Middle frontal gyrus (tissue), 1 donor: ENCODE data around the gene SEC61B.
A peak's percentile ranks its signal among the peaks of the same experiment; 100 is the strongest.
"Not testable (repeated sequence)": the region's sequence is repeated elsewhere in the genome, so short reads cannot be mapped to it uniquely, and the experiment has no call there.

Source experiments
- DNase-seq: peaks from one replicate; pipeline ENCODE4 v3.0.0-alpha.2; 2015; ENCODE audit warnings: low spot score; ENCODE audit errors: extremely low spot score

The SEC61B gene

DNA sequence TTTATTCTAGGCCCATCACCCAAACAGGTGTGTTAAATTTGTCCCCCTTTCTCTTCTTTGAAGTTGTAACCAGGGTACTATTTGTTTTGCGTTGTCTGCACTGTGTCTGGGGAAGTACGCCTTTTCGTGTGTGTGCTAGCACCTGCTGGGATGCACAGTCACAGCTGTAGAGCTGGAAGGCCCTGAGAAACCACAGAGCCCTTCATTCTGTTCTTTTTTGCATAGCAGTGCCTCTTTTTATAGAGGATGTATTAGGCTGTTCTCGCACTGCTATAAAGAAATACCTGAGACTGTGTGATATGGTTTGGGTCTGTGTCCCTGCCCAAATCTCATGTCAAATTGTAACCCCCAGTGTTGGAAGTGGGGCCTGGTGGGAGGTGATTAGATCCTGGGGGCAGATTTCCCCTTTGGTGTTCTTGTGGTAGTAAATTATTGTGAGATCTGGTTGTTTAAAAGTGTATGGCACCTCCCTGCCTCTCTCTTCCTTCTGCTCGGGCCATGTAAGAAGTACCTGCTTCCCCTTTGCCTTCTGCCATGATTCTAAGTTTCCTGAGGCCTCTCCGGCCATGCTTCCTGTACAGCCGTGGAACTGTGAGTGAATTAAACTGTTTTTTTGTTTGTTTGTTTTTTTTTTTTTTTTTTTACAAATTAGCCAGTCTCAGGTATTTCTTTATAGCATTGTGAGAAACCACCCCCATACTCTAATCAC lies 14.0 kb downstream of the SEC61B start:
- DNase-seq = no peak

DNA sequence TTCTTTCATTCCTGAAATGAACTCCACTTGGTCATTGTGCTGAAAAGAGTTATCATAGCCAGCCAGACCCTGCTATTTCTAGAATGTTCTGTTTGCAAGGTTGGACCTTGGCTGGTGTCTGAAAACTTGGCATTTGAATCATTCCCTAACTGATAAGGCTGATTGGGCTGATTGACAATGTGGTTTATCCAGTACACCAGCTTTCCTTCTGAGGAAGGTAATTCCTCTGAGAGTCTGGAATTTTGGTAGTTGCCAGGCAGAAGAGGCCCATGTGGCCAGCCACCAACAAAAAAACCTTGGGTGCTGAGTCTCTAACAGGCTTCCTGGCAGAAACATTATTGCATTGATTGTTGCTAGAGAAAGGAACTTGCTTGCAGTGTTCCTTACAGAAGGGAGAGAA lies 15.3 kb downstream of the SEC61B start:
- no peak for DNase-seq

DNA sequence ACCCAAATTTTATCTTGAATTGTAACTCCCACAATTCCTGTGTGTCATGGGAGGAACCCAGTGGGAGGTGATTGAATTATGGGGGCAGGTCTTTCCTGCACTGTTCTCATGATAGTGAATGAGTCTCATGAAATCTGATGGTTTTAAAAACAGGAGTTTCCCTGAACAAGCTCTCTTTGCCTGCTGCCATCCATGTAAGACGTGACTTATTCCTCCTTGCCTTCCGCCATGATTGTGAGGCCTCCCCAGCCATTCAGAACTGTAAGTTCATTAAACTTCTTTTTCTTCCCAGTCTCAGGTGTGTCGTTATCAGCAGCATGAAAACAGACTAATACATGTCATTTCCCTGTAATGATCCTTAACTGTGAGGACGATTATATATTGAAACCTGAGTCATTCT lies 15.8 kb downstream of the SEC61B start:
- DNase-seq = not testable (repeated sequence)

DNA sequence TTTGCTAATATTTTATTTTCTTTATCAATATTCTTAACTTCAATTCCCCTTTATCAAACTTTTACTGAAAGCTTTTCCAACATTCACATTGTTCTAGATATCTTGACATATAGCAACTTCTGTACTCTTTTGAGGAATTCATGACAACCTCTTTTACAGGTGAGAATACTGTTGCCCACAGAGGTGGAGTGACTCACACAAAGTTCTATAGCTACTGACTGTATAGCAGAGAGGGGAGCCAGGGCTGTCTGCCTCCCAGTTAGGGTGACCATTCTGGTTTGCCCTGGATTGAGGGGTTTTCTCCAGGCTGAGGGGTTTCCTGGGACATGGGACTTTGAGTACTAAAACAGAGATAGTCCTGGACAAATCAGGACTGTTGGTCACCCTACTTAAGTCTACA lies 16.2 kb downstream of the SEC61B start:
- no peak for DNase-seq

DNA sequence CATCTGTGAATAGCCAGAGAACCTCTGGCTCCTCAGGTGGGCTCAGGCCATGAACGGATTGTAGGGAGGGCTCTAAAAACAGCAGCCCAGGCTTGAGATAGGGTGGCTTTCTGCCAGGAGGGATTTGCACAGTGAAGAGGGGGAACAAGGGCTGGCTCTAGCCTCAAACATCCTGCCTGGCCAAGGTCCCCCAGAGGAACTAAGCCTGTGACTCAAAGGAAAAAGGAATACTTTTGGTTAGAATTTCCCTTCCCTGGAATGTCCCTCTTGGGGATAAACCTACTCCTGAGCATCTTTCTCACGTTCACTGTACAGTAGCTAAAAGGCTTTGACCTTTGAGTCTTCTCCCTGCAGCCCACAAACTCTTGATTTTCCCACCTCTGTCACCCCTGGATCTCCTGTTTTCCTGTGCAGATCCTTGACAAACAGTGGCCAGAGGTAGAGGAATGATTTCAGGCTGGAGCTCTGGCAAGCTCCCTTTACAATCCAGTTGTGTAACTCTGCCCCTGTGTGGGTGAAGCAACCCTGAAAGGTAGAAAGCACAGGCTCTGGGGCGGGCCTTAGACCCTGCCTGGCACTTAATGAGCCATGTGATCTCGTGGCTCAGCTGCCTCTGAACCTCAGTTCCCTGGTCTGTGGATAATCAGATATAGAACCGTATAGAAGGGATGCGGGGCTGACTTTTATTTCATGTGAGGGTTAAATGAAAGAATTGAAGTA lies 17.4 kb downstream of the SEC61B start:
- DNase-seq = no peak

DNA sequence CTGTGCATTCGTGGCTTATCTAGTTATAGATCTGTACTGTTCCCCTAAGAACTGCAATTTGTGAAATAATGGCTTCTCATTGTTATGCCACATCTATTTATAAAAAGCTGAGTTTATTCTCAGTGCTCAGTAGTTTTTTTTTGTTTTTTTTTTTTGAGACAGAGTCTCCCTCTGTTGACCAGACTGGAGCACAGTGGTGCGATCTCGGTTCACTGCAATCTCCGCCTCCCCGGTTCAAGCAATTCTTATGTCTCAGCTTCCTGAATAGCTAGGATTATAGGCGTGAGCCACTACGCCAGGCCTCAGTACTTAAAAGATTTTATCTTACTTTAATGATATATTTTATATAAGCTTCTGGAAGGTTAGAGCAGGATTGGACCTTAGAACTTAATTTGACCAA lies 19.0 kb downstream of the SEC61B start:
- DNase-seq = no peak

DNA sequence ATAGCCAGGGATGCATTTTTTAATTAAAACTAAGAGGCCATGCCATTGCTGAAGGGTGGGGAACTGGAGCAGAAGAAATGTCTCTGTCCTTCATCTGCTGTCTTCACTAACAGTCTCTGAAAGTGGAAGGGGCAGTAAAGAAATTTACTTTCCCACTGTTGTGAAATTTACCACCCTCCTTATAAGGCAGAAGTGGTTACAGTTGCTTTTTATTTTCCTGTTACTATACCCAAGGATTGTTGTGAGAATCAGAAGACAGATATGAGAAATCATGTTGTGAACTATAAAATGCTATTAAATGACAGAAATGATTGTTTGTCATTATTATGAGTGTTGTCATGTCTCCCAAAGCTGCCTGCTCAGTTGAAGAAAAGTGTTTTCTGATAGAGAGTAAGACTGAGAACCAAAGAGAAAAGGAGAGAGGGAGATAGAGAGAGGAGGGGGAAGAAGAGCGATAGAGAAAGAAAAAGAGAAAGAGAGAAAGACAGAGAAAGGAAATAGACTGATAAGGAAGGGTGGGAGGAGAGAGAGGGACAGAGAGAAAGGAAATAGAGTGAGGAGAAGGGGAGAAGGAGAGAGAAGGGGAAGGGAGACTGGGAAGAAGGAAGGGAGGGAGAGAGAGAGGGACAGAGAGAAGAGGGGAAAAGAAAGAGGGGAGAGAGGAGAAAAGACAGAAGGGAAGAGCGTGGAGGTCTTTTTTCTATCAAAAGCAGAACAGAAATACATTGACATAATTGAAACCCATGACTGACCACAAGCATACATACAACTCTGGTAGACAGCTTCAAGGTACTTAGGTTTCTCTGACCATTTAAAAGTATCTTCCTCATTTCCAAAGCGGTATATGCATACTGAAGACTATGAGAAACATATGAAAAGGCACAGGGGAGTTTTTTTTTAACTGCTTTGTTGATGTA lies 22.5 kb downstream of the SEC61B start:
- no peak for DNase-seq

DNA sequence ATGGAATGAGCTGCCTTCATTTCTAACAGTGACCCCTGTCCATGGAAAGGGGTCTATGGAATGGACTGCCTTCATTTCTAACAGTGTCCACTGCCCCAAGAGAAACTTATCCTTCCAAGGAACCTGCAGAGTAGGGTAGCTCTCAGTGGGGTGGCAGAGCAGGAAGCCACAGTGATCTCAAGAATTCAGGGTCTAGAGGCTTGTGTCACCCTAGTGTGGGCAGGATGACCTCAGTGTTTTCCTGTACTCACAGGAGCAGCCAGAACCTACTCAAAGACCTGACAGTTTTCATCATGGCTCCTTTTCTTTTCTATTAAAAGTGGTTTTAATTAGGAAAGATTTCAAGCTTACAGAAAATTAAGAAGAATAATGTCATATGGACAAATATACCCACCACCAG lies 27.5 kb downstream of the SEC61B start:
- DNase-seq = no peak

DNA sequence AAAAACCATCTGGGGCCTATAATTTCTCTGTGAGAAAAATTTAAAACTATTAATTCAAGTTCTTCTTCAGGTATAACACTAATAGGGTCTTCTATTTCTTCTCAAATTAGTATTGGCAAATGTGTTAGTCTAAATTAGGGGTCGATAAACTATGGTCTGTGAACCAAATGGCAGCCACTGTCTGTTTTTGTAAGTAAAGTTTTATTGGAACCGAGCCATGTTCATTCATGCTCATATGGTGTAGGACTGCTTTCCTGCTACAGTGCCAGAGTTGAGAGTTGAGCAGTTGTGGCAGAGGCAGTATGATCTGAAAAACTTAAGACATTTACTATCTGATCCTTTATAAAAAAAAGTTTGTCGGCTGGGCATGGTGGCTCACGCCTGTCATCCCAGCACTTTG lies 29.1 kb downstream of the SEC61B start:
- no peak for DNase-seq

DNA sequence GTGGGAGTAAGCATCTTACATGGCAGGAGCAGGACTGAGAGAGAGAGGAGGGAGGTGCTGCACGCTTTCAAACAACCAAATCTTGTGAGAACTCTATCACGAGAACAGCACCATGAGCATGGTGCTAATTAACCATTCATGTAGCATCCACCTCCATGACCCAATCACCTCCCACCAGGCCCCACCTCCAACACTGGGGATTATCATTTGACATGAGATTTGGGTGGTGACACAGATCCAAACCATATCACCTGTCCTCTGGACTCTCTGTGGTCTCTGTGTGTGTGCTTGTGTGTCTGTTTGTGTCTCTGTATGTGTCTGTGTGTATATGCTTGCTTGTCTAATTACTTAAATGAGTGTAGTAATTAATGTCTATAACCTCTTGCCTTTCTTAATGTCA lies 31.1 kb downstream of the SEC61B start:
- DNase-seq = no peak

DNA sequence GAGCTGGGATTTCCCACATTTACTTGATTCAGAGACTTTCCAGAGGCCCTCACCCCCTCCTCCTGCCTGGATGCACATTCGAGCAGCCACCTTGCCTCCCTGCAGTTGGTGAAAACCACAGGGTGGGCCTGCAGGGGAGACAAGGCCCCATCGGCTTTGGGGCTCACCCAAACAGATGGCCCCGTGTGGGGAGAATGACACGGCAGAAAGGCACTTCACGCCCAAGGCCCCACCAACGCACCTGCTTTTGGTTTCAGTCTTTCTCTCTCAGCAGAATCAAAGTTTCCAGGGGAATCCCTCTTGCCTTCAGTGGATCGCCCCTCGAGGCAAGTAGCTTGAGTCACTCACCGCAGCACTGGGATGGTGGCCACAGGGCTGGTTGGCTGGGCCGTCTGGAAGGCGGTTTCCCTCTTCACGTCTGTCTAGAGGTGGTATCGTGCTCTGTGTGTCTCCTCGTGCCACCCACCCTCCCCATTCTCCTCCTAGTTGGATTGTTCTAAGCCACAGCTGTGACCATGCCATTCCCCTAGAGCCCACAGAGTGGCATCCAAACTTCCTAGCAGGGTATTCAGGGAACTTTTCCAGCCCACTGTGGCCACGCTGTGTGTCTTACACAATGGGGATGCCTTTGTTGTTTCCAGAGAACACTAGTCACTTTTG lies 31.8 kb downstream of the SEC61B start:
- no peak for DNase-seq

DNA sequence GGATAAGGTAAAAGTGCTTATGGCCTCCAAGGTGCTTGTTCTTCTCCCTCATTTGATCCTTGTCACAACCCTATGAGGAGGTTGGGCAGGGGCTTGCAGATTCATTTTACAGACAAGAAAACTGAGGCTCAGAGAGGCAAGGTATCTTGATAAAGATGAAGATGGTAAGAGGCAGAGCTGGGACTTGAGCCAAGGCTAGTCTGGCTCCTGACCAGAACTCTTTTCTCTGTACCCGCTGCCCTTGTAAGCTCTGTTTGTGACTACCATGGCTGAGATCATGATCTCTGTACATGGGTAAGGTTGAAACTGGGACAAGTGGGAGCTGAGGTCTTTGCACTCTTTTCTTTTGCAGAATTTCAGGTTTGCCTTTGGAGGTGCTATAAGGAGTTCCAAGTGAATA lies 33.6 kb downstream of the SEC61B start:
- DNase-seq = no peak

DNA sequence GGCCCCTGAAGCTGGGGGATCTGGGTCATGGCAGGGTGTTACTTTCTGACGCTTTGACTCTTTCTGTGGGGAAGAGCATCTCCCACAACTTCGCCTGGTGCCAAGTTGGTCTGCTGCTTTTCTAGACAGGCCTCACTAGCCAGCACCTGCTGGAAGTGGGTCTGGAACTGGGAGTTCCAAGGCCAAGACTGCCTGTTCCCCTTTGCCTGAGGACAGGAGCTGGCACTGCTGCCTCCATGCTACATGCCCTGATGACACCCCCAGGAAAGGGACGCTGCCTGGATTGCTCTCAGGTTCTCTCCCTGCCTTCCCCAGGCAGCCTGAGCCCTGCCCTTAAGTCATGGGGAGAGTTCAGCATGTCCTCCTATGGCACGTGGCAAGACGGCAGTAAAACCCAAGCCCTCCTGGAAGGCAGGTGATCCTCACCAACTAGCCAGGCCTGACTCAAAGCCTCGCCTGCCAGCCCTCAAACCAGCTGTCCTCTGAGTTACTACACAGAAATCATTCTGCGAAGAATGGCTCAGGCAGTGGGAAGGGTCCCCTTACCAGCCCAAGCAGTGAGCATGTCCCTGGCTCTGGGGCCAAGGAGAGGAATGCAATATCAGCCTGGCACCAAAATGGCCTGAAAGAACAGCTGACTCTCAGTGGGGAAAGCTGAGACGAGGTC lies 35.8 kb downstream of the SEC61B start:
- no peak for DNase-seq

DNA sequence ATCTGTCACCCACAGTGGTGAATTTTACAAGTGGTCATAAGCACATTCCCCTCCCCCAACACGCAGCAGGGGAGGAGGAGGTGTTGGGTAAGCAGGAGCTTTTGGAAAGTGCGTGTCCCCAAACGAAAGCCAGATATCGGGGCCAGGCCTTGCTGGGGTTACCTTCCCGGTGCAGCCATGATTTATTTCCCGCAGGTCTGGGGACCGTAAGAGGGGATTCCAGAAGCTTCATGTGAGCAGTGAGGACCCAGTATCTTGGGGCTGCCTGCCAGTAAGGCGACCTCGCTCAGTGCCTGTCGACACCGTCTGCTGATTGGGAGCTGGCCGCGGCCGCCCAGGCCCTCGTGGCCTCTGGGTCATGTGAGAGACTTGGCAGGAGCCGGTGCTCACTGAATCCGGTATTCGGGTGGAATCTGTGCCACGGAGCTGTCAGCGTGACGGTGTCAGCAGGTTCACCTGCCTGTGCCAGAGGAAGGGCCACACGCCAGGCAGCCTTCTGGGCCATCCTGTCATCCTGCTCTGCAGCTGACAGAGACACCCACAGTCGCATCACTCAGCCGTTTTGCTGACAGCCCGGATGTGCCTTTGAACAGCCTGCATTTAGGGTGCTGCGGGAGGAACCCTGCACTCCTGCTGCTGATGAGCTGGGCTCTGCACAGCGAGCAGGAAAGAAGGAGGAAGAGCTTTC lies 37.3 kb downstream of the SEC61B start:
- DNase-seq = peak; percentile 29

DNA sequence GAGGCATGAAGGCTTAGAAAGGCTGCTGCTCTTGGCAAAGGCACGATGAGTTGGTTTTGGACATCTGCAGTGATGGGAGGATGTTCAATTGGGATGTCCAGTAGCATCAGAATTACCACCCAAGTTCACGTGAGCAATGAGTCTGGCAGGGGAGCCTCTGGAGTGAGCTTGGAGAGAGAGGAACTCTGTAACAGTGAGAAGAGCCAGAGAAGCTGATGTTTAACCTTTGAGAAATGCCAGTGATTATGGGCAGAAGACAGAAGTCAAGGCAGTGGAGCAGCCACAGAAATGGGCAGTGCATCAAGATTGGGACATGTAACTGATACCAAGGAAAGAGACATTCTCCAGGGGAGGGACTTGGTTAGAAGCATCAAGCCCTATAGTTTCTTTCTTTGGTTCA lies 39.8 kb downstream of the SEC61B start:
- no peak for DNase-seq

DNA sequence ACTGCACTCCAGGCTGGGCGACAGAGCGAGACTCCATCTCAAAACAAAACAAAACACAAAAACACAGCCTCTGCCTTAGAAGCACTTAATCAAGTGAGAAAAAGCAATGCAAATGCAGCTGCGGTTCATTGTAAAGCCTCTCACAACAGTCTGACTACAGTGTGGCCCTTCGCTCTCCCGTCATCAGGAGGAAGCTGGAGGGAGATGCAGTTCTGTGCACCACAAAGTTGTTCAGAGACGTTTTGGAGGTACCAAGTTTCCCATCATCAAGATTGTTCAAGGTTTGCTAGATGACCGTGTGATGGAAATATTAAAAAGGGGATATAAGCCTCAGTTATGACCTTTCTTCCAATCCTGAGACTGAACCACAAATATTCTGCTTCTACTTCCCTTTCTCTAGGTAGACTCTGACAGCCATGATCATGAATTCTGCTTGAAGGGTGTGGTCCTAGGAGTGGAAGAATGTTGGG lies 40.9 kb downstream of the SEC61B start:
- DNase-seq = no peak

DNA sequence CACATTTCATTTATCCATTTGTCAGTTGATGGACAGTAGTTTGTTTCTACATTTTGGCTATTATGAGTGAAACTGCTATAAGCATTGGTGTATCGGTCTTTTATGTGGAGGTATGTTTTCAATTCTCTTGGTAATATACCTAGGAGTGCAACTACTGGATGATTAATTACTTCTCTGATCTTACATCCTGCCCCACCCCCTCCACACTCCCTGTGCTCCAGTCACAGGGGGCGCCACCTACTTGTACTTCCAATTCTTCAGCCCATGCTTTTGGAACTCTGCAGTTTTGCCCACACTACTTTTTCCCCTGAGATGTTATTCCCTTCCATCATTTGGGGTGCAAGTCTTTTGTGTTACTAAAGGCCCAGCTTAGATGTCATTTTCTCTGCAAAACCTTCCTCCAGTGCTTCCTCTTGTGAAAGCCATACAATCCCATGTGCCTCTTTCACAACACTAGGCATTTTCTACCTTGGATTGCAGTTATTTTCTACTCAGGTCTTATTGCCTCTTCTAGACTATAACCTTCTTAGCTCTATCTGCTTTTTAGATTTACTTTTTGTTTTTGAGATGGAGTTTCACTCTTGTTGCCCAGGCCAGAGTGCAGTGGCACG lies 42.1 kb downstream of the SEC61B start:
- no peak for DNase-seq

DNA sequence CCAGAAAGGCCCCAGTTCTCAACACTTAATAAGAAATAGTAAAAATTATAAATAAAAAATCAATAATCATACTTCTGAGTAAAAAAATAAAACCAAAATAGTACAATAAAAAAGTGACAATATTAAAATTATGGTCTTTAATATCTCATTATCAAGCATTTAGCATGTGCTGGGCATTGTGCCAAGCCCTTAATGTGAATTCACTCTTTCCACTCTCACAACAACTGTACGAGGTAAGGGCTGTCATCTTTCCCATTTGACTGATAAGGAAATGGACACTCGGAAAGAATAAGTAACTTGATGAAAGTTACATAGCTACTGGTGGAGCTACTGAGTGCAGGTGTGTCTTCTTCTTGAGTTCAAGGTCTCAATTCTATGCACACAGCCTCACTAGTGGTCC lies 43.6 kb downstream of the SEC61B start:
- no peak for DNase-seq

DNA sequence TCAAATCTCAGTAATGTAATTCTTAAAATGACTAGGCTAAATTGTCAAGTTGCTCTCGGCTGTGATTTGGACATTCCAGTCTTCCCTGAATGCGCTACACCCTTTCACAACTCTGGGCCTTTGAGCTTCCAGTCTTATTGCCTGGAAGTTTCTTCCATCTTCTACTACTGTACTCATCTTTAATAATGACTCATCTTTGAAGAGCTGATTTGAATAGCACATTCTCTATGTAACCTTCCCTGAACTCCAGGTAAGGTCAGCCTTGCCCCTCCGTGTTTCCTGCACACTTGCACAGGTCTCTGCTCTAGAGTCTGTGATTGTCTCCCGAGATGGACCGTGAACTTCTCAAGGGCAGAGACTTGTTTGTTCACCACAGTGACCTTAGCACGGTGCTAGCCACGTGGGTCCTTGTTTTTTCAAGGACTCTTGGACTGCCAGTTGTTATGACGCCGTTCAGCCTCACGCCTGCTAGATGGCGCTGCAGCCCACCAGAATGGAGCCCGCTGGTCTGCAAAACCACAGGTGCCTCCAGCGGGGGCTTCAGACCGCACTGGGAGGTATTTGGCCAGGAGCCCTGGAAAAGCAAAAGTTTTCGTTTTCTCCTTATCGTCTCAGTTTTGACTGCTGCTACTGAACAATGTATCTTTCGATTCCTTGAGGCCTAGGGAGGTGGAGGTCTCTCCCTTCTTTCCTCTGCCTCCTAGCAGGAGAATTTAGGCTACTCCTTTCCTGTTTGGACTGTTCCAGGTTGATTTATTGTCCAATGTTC lies 44.4 kb downstream of the SEC61B start:
- peak; percentile 69 for DNase-seq
